GM12874 (cell line): ENCODE data around the gene ZRSR2.

Source experiments
- TF ChIP-seq, protein P1 (sequence below): IDR thresholded peaks from 2 replicates; pipeline ENCODE4 v1.5.1; 2011; ENCODE audit warnings: low read depth, mild to moderate bottlenecking, control low read depth, low read length, moderate library complexity; ENCODE audit not compliant: insufficient read depth

The ZRSR2 gene

DNA sequence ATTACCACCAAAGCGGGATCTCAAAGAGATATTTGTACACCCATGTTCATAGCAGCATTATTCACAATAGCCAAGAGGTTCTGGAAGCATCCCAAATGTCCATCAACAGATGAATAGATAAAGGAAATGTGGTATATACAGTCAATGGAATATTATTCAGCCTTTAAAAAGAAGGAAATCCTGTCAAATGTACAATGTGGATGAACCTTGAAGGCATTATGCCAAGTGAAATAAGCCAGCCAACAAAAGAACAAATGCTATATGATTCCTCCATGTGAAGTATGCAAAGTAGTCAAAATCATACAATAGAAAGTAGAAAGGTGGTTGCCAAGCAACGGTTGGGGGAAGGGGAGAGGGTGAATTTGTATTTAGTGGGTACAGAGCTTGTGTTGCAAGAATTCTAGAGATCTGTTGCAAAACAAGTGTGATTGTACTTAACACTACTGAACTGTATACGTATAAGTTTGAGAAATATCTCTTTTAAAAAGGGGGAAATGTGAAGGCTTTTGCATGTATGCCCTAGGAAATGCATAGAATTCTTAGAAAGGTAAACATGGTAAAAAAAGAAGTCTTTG, 5.0 kb upstream of the ZRSR2 start:
- TF ChIP-seq, protein P1, sequence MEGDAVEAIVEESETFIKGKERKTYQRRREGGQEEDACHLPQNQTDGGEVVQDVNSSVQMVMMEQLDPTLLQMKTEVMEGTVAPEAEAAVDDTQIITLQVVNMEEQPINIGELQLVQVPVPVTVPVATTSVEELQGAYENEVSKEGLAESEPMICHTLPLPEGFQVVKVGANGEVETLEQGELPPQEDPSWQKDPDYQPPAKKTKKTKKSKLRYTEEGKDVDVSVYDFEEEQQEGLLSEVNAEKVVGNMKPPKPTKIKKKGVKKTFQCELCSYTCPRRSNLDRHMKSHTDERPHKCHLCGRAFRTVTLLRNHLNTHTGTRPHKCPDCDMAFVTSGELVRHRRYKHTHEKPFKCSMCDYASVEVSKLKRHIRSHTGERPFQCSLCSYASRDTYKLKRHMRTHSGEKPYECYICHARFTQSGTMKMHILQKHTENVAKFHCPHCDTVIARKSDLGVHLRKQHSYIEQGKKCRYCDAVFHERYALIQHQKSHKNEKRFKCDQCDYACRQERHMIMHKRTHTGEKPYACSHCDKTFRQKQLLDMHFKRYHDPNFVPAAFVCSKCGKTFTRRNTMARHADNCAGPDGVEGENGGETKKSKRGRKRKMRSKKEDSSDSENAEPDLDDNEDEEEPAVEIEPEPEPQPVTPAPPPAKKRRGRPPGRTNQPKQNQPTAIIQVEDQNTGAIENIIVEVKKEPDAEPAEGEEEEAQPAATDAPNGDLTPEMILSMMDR, result no peak

DNA sequence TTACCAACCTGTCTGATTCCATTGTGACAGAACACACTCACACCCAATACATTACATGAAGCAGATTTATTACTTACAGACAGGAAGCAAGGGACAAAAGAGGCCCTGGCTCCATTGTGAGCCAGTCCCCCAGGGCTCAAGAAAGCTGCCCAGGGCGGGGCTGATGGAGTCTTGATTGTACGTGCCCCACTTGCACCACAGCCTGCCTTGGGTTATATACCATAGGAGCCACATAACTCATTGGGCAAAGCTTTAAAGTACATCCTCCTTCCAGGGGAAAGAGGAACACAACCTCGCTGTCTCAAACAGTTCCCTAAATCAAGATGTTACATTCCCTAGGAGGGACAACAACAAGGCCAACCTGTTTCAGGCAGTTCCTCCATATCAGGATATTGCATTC, 3.4 kb upstream of the ZRSR2 start:
- TF ChIP-seq, protein P1, result no peak

DNA sequence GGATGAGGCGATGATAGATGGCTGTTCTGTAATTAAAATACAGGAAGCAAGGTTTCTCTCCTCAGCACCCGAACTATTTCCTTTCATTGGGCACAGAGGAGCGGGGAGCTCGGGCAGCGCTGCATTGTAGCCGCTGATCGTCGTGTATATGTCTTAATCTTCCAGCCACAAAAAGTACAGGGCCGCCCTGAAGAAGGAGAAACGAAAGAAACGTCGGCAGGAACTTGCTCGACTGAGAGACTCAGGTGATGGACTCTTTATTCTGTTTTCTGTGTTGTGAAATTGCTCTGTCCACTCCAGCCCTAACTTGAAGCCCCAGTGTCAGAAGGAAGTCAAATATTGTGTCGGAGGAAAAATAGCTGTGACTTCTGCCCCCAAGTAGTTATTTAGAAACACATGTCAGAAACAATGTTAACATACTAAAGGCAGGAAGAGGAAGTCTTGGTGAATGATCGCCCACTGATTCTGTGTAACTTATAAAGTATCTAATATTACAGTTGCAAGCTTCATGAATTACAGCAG, 546 bp downstream of the ZRSR2 start:
- TF ChIP-seq, protein P1, result no peak

DNA sequence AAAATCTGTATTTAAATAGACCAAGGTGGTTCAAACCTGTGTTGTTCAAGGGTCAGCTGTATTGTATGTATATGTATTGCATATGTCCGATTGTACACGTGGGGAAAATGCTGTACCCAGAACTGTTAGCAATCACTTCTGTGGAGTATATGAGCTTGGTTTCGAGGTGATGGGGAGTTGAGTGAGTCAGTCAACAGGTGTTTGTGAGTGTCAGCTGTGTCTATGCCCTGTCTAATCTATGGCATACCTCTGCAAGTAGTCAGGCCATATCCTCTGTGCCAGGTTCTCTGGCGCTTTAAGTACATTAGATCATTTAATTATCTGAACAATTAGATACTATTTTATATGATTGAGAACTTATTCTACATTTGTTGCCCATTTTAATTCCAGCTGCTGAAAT, 7.4 kb downstream of the ZRSR2 start:
- TF ChIP-seq, protein P1, result no peak

- TF ChIP-seq, protein P1, result no peak
Observed at GRCh38 chrX:15804563-15804962, 14.3 kb downstream of the ZRSR2 start.

- TF ChIP-seq, protein P1, result no peak
Observed at GRCh38 chrX:15808254-15808653, 18.0 kb downstream of the ZRSR2 start.

DNA sequence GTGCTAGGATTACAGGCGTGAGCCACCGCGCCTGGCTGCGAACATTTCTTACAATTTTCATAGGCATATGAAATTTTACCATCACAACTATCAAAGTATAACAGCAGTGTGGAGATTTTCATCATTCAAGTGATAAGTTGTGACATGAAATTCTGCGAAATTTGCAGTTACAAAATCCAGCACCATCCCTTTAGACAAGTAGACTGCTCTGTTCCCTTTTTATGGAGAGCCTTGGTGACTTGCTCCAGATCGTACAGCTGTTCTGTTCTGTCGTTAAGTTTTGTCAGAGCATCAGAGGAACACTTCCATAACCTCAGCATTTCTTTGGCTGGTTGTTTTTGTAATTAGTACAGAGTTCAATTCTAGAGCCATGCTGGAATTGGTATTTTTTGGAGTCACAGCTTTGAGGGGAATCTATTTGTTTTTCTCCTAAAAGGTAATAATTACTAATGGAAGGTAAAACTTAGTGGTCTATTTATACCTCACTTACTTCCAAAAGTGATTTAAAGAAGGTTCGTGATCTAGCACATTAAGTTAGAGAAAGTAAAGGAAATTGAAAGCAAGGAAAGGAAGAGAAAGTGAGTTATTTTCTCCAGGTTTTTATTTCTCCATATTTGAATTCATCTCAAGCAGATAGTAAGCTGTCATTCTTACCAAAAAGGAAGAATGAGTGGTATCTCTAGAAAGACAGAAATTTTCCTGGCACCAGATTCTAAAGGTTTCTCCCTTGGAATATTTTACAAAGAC, 22.1 kb downstream of the ZRSR2 start:
- TF ChIP-seq, protein P1, result no peak
